Fibroblast of lung (primary cell): ENCODE results near the gene ATOSB. TPM values are rescaled to one million over a fixed set of nuclear protein-coding genes. Genes with fewer than 3 reads are reported as not detected.
A peak's percentile ranks its signal among the peaks of the same experiment; 100 is the strongest.

Source experiments
- DNase-seq, 2 donors: peaks; one replicate each; pipeline versions ENCODE4 v3.0.0 to v3.0.0-alpha.2; 2010; ENCODE audit warnings: low read depth in 2 of 2
- H2AFZ ChIP-seq: 2 replicates; pipeline ENCODE4 v1.5.1; 2012; ENCODE audit warnings: low read length, control low read depth, inconsistent platforms
- H3K27ac ChIP-seq: 2 replicates; pipeline ENCODE4 v1.5.1; 2011; ENCODE audit warnings: low read length, control low read depth; ENCODE audit not compliant: insufficient read depth
- H3K27me3 ChIP-seq: 2 replicates; pipeline ENCODE4 v1.5.1; 2011; ENCODE audit warnings: mild to moderate bottlenecking, low read length; ENCODE audit not compliant: control insufficient read depth, insufficient read depth
- H3K36me3 ChIP-seq: 2 replicates; pipeline ENCODE4 v1.5.1; 2011; ENCODE audit warnings: low read length; ENCODE audit not compliant: control insufficient read depth, insufficient read depth
- H3K4me1 ChIP-seq: 2 replicates; pipeline ENCODE4 v1.5.1; 2011; ENCODE audit warnings: low read length; ENCODE audit not compliant: control insufficient read depth, insufficient read depth; ENCODE audit errors: extremely low read depth
- H3K4me2 ChIP-seq: 2 replicates; pipeline ENCODE4 v1.5.1; 2011; ENCODE audit warnings: low read length, control low read depth; ENCODE audit not compliant: insufficient read depth; ENCODE audit errors: extremely low read depth
- H3K4me3 ChIP-seq, 4 experiments: fragments of 200-600 bp in 1 of 4; sonication (generic) in 1 of 4; replicated peaks in 1 of 4; 2 replicates each; pipeline ENCODE4 v1.5.1; 2011 to 2016; ENCODE audit warnings: low read length in 4 of 4, low read depth in 3 of 4, mild to moderate bottlenecking in 3 of 4, control low read depth in 2 of 4, inconsistent platforms in 1 of 4, mixed read lengths in 1 of 4; ENCODE audit not compliant: insufficient read depth in 1 of 4; ENCODE audit errors: control extremely low read depth in 1 of 4
- H3K79me2 ChIP-seq: 2 replicates; pipeline ENCODE4 v1.5.1; 2012; ENCODE audit warnings: mild to moderate bottlenecking, low read length, inconsistent platforms; ENCODE audit not compliant: control insufficient read depth, insufficient read depth
- H3K9ac ChIP-seq: 2 replicates; pipeline ENCODE4 v1.5.1; 2011; ENCODE audit warnings: mild to moderate bottlenecking, low read length, control low read depth; ENCODE audit not compliant: insufficient read depth
- H3K9me3 ChIP-seq: 2 replicates; pipeline ENCODE4 v1.5.1; 2012; ENCODE audit warnings: low read depth, low read length; ENCODE audit not compliant: control insufficient read depth, insufficient read depth
- H4K20me1 ChIP-seq: 2 replicates; pipeline ENCODE4 v1.5.1; 2011; ENCODE audit warnings: low read length; ENCODE audit not compliant: control insufficient read depth, insufficient read depth; ENCODE audit errors: extremely low read depth
- CTCF ChIP-seq, 2 donors: IDR thresholded peaks in 1 of 2; conservative IDR thresholded peaks in 1 of 2; 1 replicate in 1 of 2; 2 replicates in 1 of 2; pipeline ENCODE4 v1.5.1; 2011 to 2012; ENCODE audit warnings: low read length in 2 of 2, control low read depth in 1 of 2, inconsistent platforms in 1 of 2, low read depth in 1 of 2, mild to moderate bottlenecking in 1 of 2
- EZH2 ChIP-seq: IDR thresholded peaks from 2 replicates; pipeline ENCODE4 v1.5.1; 2012; ENCODE audit warnings: low read length, control low read depth, mild to moderate bottlenecking; ENCODE audit errors: missing control alignments
- polyA plus RNA-seq, 2 donors: library from polyadenylated mRNA; depleted of rRNA in 1 of 2; stranded (reverse) in 1 of 2; unstranded in 1 of 2; fragments of >200 nt; gene quantifications; 2 replicates each; pipeline ENCODE4 v1.2.1, GENCODE V29; 2011 to 2012; ENCODE audit warnings: missing spikeins in 1 of 2
- total RNA-seq: library from RNA; depleted of rRNA; stranded (reverse); fragments of >200 nt; gene quantifications from 2 replicates; pipeline ENCODE4 v1.2.1, GENCODE V29; 2014

The ATOSB gene
- total and polyA plus RNA-seq, 2 donors (not counting 1 experiment from before 2014, with no cell fraction given), result 18.2 to 24.5 TPM

- H3K4me3 ChIP-seq, result peak overlapping the region; percentile 70 to 93 (median 82)
- H3K36me3 ChIP-seq, result no peaks in the 10 kb centered on the region
- no peaks in the 10 kb centered on the region for H3K9me3 ChIP-seq
- no peaks in the 10 kb centered on the region for H4K20me1 ChIP-seq
- no peak for DNase-seq
- TF ChIP-seq CTCF (conservative IDR thresholded peaks at IDR 0.05 in 1 of 2, IDR thresholded peaks at IDR 0.05 in 1 of 2; ENCODE audit: low read depth in 1 of 2, low read length in 2 of 2) (no peak), EZH2 (no peak)
- peak overlapping the region; percentile 25 for H2AFZ ChIP-seq
- H3K27me3 ChIP-seq, result no peaks in the 10 kb centered on the region
- H3K4me2 ChIP-seq, result peak overlapping the region; percentile 100
- peaks cover 24% of the 10 kb centered on the region for H3K79me2 ChIP-seq
- peak overlapping the region; percentile 69 for H3K9ac ChIP-seq
- H3K27ac ChIP-seq, result peak overlapping the region; percentile 94
- H3K4me1 ChIP-seq, result peaks cover 25% of the 10 kb centered on the region
These were observed 628 bp downstream of the ATOSB start for GRCh38 chr9:35114840-35115628.

DNA sequence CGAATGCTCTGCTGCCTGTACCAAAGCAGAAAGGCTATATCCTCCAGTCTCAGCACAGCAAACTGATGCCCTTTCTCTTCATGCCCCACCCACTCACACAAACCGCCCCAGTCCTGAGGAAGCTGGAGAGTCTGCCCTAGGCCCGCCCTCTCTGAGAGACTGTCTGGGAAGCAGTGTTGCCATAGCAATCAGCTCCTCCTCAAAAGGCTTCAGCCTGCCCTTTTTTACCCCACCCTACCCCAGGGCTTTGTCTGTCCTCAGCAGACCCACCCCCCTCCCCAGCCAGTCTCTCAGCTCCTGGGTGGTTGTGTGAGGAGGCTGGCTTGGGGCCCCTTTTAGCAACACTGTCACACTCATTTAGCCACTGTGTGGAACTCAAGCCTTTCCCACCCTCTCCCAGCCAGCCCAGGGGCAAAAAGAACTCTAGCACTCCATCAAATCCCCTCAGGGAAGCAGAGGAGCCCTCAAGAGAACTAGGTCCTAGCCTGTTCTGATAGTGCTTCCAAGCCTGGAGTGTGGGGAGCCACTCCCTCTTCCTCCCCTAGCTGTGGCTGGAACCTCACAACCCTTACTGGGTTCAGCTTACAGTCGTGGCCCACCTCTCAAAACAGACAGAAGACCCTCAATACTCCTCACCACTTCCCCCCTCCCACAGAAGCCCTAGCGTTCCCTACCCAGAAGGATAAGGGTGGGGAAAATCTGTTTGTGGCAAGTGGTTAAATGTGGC lies 1.4 kb downstream of the ATOSB start:
- peak; percentile 94 to 98 for DNase-seq
- Histone ChIP-seq H3K9ac (peak overlapping the region; percentile 69), H3K27me3 (no peaks in the 10 kb centered on the region), H3K4me1 (peaks cover 26% of the 10 kb centered on the region), H3K79me2 (peaks cover 32% of the 10 kb centered on the region), H3K4me2 (peak overlapping the region; percentile 100), H3K36me3 (no peaks in the 10 kb centered on the region), H2AFZ (peak overlapping the region; percentile 25), H3K27ac (peak overlapping the region; percentile 94), H3K4me3 (peak overlapping the region; percentile 70 to 93 (median 82)), H4K20me1 (no peaks in the 10 kb centered on the region), H3K9me3 (no peaks in the 10 kb centered on the region)
- TF ChIP-seq EZH2, result no peak
- TF ChIP-seq CTCF (conservative IDR thresholded peaks at IDR 0.05 in 1 of 2, IDR thresholded peaks at IDR 0.05 in 1 of 2; ENCODE audit: low read depth in 1 of 2, low read length in 2 of 2), result no peak

- H3K27me3 ChIP-seq, result no peaks in the 10 kb centered on the region
- no peaks in the 10 kb centered on the region for H3K36me3 ChIP-seq
- peaks cover 36% of the 10 kb centered on the region for H3K79me2 ChIP-seq
- H4K20me1 ChIP-seq, result no peaks in the 10 kb centered on the region
- no peak for TF ChIP-seq EZH2
- TF ChIP-seq CTCF (conservative IDR thresholded peaks at IDR 0.05 in 1 of 2, IDR thresholded peaks at IDR 0.05 in 1 of 2; ENCODE audit: low read depth in 1 of 2, low read length in 2 of 2), result no peak
- H3K27ac ChIP-seq, result peak overlapping the region; percentile 93
- peak overlapping the region; percentile 94 for H3K4me2 ChIP-seq
- peak overlapping the region; percentile 58 for H3K9ac ChIP-seq
- H3K4me1 ChIP-seq, result peaks cover 26% of the 10 kb centered on the region
- no peaks in the 10 kb centered on the region for H3K9me3 ChIP-seq
- no peak overlapping the region for H2AFZ ChIP-seq
- H3K4me3 ChIP-seq, result peak overlapping the region; percentile 20 to 67 (median 50)
- peak; percentile 75 for DNase-seq
These were observed 3.2 kb downstream of the ATOSB start for GRCh38 chr9:35112257-35113020.
